ENCODE results near the gene EN2. TPM values are rescaled to one million over a fixed set of nuclear protein-coding genes. Genes with fewer than 3 reads are reported as not detected.
"Not testable (repeated sequence)": the region's sequence is repeated elsewhere in the genome, so short reads cannot be mapped to it uniquely, and the experiment has no call there.

The EN2 gene
- total RNA-seq, 1 donor = not detected

GRCh38 chr7:155438777-155439176 is 19.2 kb upstream of the EN2 start:
- H3K4me3 ChIP-seq (ENCODE audit: low read length) = no peak overlapping the region
- H3K27me3 ChIP-seq (ENCODE audit: insufficient read depth, low read length) = peaks cover 4% of the 10 kb centered on the region
- no peaks in the 10 kb centered on the region for H3K9me3 ChIP-seq (ENCODE audit: low read depth, low read length)
- no peaks in the 10 kb centered on the region for H3K4me1 ChIP-seq (ENCODE audit: insufficient read depth, low read length)

DNA sequence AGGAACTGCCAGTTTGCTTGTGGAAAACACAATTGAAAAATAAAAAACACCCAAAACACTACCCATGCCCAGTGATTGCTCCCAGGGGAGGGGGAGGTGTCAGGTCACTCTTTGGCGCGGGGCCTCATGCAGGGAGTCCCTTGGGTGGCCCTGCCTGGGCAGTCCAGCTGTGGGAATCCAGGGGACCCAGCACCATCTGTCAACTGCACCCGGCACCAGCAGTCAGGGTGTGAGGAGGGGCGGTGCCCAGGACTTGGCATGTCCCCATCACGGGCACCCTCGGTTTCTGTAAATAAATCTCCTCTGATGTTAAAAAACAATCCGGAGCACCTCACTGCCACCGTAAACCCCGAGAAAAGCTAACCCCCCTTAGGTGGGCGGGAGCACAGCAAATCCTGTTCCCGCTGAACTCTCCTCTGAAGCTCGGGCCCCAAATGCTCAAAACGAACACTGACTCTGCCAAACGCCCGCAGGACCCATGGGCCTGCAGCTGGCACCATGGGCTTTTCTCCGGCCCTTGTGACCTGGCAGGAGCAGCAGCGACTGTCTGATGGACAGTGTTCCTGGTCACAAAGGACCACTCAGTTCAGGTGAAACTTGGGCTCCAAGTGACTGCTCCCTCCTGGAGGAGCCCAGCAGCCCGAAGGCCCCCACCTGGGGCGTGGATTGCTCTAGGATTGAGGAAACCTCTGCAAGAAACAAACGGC is 18.5 kb upstream of the EN2 start:
- Histone ChIP-seq H3K4me3 (ENCODE audit: low read length) (no peak overlapping the region), H3K9me3 (ENCODE audit: low read depth, low read length) (no peaks in the 10 kb centered on the region), H3K27me3 (ENCODE audit: insufficient read depth, low read length) (peaks cover 4% of the 10 kb centered on the region), H3K4me1 (ENCODE audit: insufficient read depth, low read length) (no peaks in the 10 kb centered on the region)

DNA sequence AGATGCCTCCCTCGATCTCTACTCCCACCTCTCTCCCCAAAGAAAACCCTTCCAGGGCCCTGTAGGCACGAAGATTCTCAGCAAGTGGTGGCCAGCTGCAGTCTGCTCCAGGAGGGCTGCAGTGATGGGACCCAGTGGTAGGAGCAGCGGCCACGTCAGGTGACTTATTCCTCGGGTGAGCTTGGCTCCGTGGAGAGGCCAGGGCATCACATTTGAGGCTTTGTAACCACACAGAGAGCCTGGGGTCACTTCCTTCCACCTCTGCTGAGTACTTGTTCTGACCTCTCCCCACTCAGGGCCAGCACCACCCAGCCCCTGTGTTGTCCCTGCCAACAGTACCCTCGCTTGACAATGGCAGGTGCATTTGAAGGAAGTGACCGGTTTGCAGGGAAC is 17.9 kb upstream of the EN2 start:
- peaks cover 4% of the 10 kb centered on the region for H3K27me3 ChIP-seq (ENCODE audit: insufficient read depth, low read length)
- no peaks in the 10 kb centered on the region for H3K4me1 ChIP-seq (ENCODE audit: insufficient read depth, low read length)
- H3K9me3 ChIP-seq (ENCODE audit: low read depth, low read length) = no peaks in the 10 kb centered on the region

DNA sequence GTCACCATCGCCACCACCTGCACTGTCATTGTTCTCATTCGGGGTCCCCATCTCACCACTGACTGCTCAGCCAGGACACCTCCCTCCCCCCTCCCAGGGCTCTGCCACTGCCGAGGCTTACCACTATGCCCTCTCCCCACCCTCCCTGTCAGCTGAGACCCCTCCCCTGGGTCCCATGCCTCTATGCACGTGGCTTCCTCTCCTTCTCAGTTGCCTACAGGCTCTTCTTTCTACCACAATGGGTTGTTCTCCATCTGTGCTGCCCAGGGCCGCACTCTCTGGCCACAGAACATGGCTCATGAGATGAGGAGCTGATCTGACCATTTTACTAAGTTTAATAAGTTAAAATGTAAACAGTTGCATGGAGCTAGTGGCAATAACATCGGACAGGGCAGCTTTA is 16.1 kb upstream of the EN2 start:
- Histone ChIP-seq H3K4me1 (ENCODE audit: insufficient read depth, low read length) (no peaks in the 10 kb centered on the region), H3K4me3 (ENCODE audit: low read length) (no peak overlapping the region), H3K27me3 (ENCODE audit: insufficient read depth, low read length) (peaks cover 14% of the 10 kb centered on the region)

More for the DNA sequence above, 17.9 kb upstream of the EN2 start:
- no peak overlapping the region for H3K4me3 ChIP-seq (ENCODE audit: low read length)

GRCh38 chr7:155444746-155445145 is 13.2 kb upstream of the EN2 start:
- no peaks in the 10 kb centered on the region for H3K9me3 ChIP-seq (ENCODE audit: low read depth, low read length)
- H3K27me3 ChIP-seq (ENCODE audit: insufficient read depth, low read length) = peaks cover 37% of the 10 kb centered on the region
- H3K4me3 ChIP-seq (ENCODE audit: low read length) = no peak overlapping the region
- no peaks in the 10 kb centered on the region for H3K4me1 ChIP-seq (ENCODE audit: insufficient read depth, low read length)

More for the DNA sequence above, 16.1 kb upstream of the EN2 start:
- no peaks in the 10 kb centered on the region for H3K9me3 ChIP-seq (ENCODE audit: low read depth, low read length)

GRCh38 chr7:155445606-155446005 is 12.3 kb upstream of the EN2 start:
- H3K4me1 ChIP-seq (ENCODE audit: insufficient read depth, low read length); H3K9me3 ChIP-seq (ENCODE audit: low read depth, low read length); H3K4me3 ChIP-seq (ENCODE audit: low read length): not testable (repeated sequence)
- peaks cover 45% of the 10 kb centered on the region for H3K27me3 ChIP-seq (ENCODE audit: insufficient read depth, low read length)

DNA sequence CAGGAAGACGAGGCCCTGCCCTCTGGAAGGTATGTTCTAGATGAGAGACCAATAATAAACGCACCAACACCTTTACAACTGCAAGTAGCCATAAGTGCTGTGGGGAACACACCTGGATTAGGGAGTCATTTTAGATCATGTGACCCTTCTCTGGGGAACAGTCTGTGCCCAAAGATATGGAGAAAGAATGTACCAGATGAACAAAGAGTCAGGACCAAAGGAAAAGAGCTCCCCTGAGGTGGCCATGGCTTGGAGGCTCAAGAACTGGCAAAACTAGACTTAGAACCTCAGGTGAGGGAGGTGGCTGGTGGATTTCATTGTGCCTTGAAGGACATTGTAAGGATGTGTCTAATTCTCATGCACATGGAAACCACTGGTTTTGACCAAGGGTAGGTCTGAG is 10.3 kb upstream of the EN2 start:
- Histone ChIP-seq H3K4me3 (ENCODE audit: low read length) (no peak overlapping the region), H3K27me3 (ENCODE audit: insufficient read depth, low read length) (peaks cover 64% of the 10 kb centered on the region), H3K9me3 (ENCODE audit: low read depth, low read length) (no peaks in the 10 kb centered on the region), H3K4me1 (ENCODE audit: insufficient read depth, low read length) (no peaks in the 10 kb centered on the region)

- H3K4me3 ChIP-seq (ENCODE audit: low read length) = no peak overlapping the region
- H3K4me1 ChIP-seq (ENCODE audit: insufficient read depth, low read length) = no peaks in the 10 kb centered on the region
- H3K9me3 ChIP-seq (ENCODE audit: low read depth, low read length) = no peaks in the 10 kb centered on the region
- H3K27me3 ChIP-seq (ENCODE audit: insufficient read depth, low read length) = peaks cover 72% of the 10 kb centered on the region
These were observed 9.3 kb upstream of the EN2 start for GRCh38 chr7:155448632-155449007.

DNA sequence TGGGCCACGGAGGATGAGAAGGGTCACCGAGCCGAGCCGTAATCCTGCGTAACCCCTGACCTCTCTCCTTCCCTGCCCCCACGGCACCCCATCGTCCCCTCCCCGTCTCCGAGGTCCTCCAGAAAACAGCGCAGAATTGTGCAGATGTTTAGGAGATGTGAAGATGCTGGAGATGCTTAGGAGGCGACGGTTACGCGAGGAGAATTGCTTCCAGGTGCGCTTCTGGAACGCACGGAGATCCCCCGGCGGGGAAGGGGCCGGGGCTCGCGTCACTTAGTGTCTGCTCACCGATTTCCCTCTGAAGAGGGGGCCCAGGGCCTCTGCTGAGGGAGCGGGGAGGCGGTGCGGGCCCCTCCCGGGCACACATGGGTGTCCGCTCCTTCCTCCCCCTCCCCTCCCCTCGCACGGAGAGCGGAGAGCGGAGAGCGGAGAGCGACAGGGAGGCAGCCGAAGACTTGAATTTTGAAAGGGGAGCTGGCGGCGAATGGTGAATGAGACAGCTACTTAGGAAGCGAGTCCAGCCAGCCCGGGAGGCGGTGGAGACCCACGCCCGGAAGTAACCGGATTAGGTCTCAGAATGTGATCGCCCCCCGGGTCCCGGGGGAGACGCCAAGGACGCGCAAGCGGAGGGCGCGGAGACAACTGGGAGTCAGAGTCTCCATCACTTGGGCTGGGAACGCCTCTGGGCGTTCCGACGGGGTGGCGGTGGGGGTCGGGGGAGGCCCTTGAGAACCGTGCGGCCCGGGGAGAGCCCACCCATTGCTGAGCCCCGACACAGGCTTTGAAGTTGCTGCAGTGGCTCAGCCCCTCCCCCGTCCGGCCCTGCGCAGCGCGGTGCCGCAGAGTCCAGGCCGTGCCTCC is 8.7 kb upstream of the EN2 start:
- Histone ChIP-seq H3K9me3 (ENCODE audit: low read depth, low read length) (no peaks in the 10 kb centered on the region), H3K27me3 (ENCODE audit: insufficient read depth, low read length) (peaks cover 76% of the 10 kb centered on the region), H3K4me3 (ENCODE audit: low read length) (no peak overlapping the region), H3K4me1 (ENCODE audit: insufficient read depth, low read length) (peaks cover under 1% of the 10 kb centered on the region)

GRCh38 chr7:155449869-155450557 is 7.9 kb upstream of the EN2 start:
- H3K9me3 ChIP-seq (ENCODE audit: low read depth, low read length) = no peaks in the 10 kb centered on the region
- peaks cover 84% of the 10 kb centered on the region for H3K27me3 ChIP-seq (ENCODE audit: insufficient read depth, low read length)

DNA sequence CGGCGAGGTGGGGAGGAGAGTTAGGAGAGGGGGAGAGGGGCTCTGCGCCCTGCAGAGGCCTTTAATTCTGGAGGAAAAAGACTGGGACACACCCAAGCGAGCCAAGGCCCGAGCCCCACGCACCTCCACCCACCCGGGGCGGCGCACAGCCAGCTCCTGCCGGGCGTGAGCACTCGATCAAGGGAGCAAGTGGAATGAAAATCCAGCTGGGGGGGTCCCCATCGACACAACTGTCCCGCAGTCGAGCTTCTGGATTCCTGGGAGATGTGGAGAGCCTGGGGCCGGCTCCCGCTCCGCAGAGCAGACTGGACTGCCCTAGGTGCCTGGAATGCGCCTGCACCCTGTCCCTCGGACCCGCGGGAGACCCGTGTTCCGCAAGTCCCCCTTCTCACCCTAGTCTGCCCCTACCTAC is 7.4 kb upstream of the EN2 start:
- Histone ChIP-seq H3K27me3 (ENCODE audit: insufficient read depth, low read length) (peaks cover 85% of the 10 kb centered on the region), H3K4me1 (ENCODE audit: insufficient read depth, low read length) (peaks cover 5% of the 10 kb centered on the region), H3K4me3 (ENCODE audit: low read length) (no peak overlapping the region), H3K9me3 (ENCODE audit: low read depth, low read length) (no peaks in the 10 kb centered on the region)

More at GRCh38 chr7:155449869-155450557, 7.9 kb upstream of the EN2 start:
- H3K4me1 ChIP-seq (ENCODE audit: insufficient read depth, low read length) = peaks cover 5% of the 10 kb centered on the region
- no peak overlapping the region for H3K4me3 ChIP-seq (ENCODE audit: low read length)

GRCh38 chr7:155450970-155451801 is 6.7 kb upstream of the EN2 start:
- H3K4me3 ChIP-seq (ENCODE audit: low read length) = no peak overlapping the region
- no peaks in the 10 kb centered on the region for H3K9me3 ChIP-seq (ENCODE audit: low read depth, low read length)
- peaks cover 88% of the 10 kb centered on the region for H3K27me3 ChIP-seq (ENCODE audit: insufficient read depth, low read length)
- peaks cover 5% of the 10 kb centered on the region for H3K4me1 ChIP-seq (ENCODE audit: insufficient read depth, low read length)

DNA sequence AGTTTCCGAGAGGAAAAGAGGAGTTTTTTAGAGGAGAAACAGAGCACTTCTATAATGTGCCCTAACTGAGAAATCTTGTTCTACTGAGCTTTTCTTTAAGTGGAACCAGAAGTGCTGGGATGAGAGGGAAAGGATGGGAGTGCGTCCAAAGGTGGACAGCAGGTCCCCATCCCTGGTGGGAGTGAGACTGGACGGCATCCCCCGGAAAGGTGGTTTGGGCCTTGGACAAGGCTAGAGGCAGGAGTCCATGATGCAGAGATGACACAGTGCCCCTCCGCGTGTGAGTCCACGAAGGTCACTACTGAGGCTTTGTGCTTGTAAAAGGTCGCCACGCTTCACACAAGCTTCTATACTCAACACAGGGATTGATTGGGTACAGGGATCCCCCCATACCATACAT is 6.1 kb upstream of the EN2 start:
- no peak overlapping the region for H3K4me3 ChIP-seq (ENCODE audit: low read length)
- peaks cover 7% of the 10 kb centered on the region for H3K4me1 ChIP-seq (ENCODE audit: insufficient read depth, low read length)
- H3K27me3 ChIP-seq (ENCODE audit: insufficient read depth, low read length) = peaks cover 92% of the 10 kb centered on the region
- no peaks in the 10 kb centered on the region for H3K9me3 ChIP-seq (ENCODE audit: low read depth, low read length)

- no peak overlapping the region for H3K4me3 ChIP-seq (ENCODE audit: low read length)
- peaks cover 11% of the 10 kb centered on the region for H3K4me1 ChIP-seq (ENCODE audit: insufficient read depth, low read length)
- no peaks in the 10 kb centered on the region for H3K9me3 ChIP-seq (ENCODE audit: low read depth, low read length)
- peaks cover 89% of the 10 kb centered on the region for H3K27me3 ChIP-seq (ENCODE audit: insufficient read depth, low read length)
These were observed 5.2 kb upstream of the EN2 start for GRCh38 chr7:155452505-155453295.
